ENCODE results near the gene DNMT3B. TPM values are rescaled to one million over a fixed set of nuclear protein-coding genes. Genes with fewer than 3 reads are reported as not detected.

Gene DNMT3B
- total RNA-seq, 4 donors from 2014 or later: 0.20 to 0.39 (median 0.30) TPM

DNA sequence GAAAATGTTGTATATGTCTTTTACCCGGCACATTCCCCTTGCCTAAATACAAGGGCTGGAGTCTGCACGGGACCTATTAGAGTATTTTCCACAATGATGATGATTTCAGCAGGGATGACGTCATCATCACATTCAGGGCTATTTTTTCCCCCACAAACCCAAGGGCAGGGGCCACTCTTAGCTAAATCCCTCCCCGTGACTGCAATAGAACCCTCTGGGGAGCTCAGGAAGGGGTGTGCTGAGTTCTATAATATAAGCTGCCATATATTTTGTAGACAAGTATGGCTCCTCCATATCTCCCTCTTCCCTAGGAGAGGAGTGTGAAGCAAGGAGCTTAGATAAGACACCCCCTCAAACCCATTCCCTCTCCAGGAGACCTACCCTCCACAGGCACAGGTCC lies 46.3 kb downstream of the DNMT3B start:
- Histone ChIP-seq H3K27me3 (no peaks in the 10 kb centered on the region), H3K27ac (no peak overlapping the region), H3K4me1 (no peaks in the 10 kb centered on the region), H3K36me3 (no peaks in the 10 kb centered on the region), H3K9me3 (no peaks in the 10 kb centered on the region), H3K4me3 (no peak overlapping the region)
- ATAC-seq (no peak), DNase-seq (no peak)
- in situ Hi-C loops (cut with MboI; ENCODE audit: low sequenced_read_pairs in 4 of 4): no loop called here
- intact Hi-C loops (cut with DNase I; ENCODE audit: low total_unique reads): no loop called here
- TF ChIP-seq POLR2A (IDR thresholded peaks at IDR 0.05) (no peak), CTCF (IDR thresholded peaks at IDR 0.05 in 4 of 5, conservative IDR thresholded peaks at IDR 0.05 in 1 of 5) (no peak)

DNA sequence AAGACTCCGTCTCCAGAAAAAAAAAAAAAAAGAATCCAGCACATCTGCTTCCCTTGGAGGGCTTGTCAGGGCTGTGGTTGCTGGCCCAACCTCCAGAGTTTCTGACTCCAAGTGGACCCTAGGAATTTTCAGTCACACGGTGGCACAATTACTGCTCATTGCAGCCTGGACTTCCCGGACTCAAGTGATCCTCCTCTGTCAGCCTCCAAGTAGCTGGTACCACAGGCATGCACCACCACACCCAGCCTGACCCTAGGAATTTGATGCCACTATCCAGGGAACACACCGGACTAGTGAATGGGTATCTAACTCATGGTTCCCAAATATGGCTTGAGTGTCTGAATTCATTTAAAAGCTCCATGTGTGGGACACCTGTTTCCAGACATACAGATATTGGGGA lies 47.7 kb downstream of the DNMT3B start:
- H3K27ac ChIP-seq: no peak overlapping the region
- DNase-seq (no peak), ATAC-seq (no peak)
- no peaks in the 10 kb centered on the region for H3K27me3 ChIP-seq
- intact Hi-C loops (cut with DNase I; ENCODE audit: low total_unique reads): no loop called here
- in situ Hi-C loops (cut with MboI; ENCODE audit: low sequenced_read_pairs in 4 of 4): no loop called here
- H3K9me3 ChIP-seq: no peaks in the 10 kb centered on the region
- no peaks in the 10 kb centered on the region for H3K36me3 ChIP-seq
- H3K4me1 ChIP-seq: no peaks in the 10 kb centered on the region
- H3K4me3 ChIP-seq: no peak overlapping the region
- no peak for TF ChIP-seq POLR2A (IDR thresholded peaks at IDR 0.05)
- TF ChIP-seq CTCF (IDR thresholded peaks at IDR 0.05 in 4 of 5, conservative IDR thresholded peaks at IDR 0.05 in 1 of 5): no peak

DNA sequence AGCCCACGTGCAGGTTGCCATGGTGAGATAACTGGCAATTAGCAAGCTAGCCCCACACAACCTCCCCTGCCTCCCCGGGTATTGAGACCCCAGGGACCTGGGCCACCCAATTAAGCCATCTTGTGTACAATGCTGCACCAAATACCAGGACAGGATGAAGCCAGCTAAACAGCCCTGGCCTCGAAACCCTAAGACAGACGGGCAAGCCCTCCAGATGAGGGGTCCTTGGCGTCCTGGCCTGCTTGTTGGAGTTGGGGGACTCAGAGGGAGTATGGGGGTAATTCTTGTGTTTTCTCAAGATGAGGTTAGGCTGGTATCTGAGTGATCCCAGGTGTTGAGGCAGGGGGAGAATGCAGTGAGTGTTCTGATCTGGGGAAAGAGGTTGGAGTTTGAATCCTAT lies 48.8 kb downstream of the DNMT3B start:
- ATAC-seq (no peak), DNase-seq (no peak)
- intact Hi-C loops (cut with DNase I; ENCODE audit: low total_unique reads): no loop called here
- in situ Hi-C loops (cut with MboI; ENCODE audit: low sequenced_read_pairs in 4 of 4): no loop called here
- H3K36me3 ChIP-seq: no peaks in the 10 kb centered on the region
- H3K27ac ChIP-seq: no peak overlapping the region
- H3K4me3 ChIP-seq: no peak overlapping the region
- TF ChIP-seq POLR2A (IDR thresholded peaks at IDR 0.05) (no peak), CTCF (IDR thresholded peaks at IDR 0.05 in 4 of 5, conservative IDR thresholded peaks at IDR 0.05 in 1 of 5) (no peak)
- no peaks in the 10 kb centered on the region for H3K27me3 ChIP-seq
- H3K9me3 ChIP-seq: no peaks in the 10 kb centered on the region
- no peaks in the 10 kb centered on the region for H3K4me1 ChIP-seq

DNA sequence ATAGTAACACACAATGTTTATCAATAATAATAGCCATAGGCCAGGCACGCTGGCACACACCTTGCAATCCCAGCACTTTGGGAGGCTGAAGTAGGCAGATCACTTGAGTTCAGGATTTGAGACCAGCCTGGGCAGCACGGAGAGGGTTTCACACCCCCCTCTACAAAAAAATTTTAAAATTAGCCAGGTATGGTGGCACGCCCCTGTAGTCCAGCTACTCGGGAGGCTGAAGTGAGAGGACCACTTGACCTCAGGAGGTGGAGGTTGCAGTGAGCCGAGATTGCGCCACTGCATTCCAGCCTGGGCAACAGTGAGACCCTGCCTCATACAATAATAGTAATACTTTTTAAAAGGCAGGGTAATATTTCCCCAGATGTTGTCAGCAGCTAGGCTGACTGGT lies 49.7 kb downstream of the DNMT3B start:
- Histone ChIP-seq H3K36me3 (no peaks in the 10 kb centered on the region), H3K9me3 (no peaks in the 10 kb centered on the region), H3K4me1 (no peaks in the 10 kb centered on the region), H3K4me3 (no peak overlapping the region), H3K27me3 (no peaks in the 10 kb centered on the region), H3K27ac (no peak overlapping the region)
- DNase-seq (no peak), ATAC-seq (no peak)
- intact Hi-C loops (cut with DNase I; ENCODE audit: low total_unique reads): no loop called here
- in situ Hi-C loops (cut with MboI; ENCODE audit: low sequenced_read_pairs in 4 of 4): no loop called here
- TF ChIP-seq POLR2A (IDR thresholded peaks at IDR 0.05): no peak
- no peak for TF ChIP-seq CTCF (IDR thresholded peaks at IDR 0.05 in 4 of 5, conservative IDR thresholded peaks at IDR 0.05 in 1 of 5)

Data from gastrocnemius medialis (tissue), 4 donors.